Measurements from ENCODE around the gene GBA2.

Gene GBA2

GRCh38 chr9:35732185-35732799 is 16.7 kb downstream of the GBA2 start, which contains the start of the genes CREB3 and TLN1:
CREB3 (plus strand) TSS chr9:35732666; CDS start chr9:35732773, 107 bp downstream.
TLN1 (minus strand) TSS chr9:35732195; CDS start chr9:35725694, 6,501 bp downstream.
- H3K4me1 ChIP-seq (ENCODE audit: control insufficient read depth, insufficient read depth, low read length) = peaks cover 49% of the 10 kb centered on the region
- H3K9ac ChIP-seq (ENCODE audit: low read length) = peak within 1 kb of the TSS; percentile 77
- peak within 1 kb of the TSS; percentile 91 for H3K4me3 ChIP-seq (ENCODE audit: low read length)
- H3K9me3 ChIP-seq (ENCODE audit: control insufficient read depth, low read length) = no peaks in the 10 kb centered on the region
- peaks cover 10% of the 10 kb centered on the region for H3K36me3 ChIP-seq (ENCODE audit: control insufficient read depth, insufficient read depth, low read length)
- no peaks in the 10 kb centered on the region for H3K27me3 ChIP-seq (ENCODE audit: control insufficient read depth, insufficient read depth, low read length)

DNA sequence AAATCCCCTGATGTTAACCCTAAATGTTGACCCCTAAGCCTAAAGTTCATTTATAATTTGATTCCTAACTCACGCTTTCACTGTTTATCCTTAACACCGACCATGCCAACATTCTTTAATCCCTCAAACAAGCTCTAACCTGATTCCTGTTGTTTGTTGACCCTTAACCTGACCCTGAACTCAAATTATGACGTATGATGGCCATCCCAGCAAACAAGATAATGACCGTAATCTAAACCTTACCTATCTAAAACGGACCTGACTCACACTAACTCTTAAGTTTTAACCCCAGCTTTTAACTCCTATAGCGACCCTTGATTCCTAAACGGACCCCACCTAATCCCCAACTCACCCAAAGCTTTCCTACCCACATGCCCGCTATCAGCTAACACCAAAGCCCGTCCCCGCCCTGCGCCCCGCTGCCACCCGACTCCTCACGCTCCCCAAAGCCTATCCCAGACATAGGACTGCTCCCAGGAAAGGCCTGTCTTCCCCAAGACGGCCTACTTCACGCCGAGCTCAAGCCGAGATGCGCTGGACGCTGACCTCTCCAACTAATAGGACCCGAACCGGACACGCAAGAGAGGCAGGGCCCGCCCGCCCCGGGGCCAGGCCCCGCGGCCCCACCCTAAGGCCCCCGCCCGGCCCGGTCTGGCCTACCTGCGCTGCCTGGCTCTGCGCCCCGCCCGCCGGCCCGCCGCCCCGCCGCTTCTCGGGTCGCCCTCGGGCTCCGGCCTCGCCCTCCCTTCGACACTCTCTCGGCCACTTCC is 17.4 kb downstream of the GBA2 start:
- H3K4me3 ChIP-seq (ENCODE audit: low read length) = peak overlapping the region; percentile 52
- no peaks in the 10 kb centered on the region for H3K27me3 ChIP-seq (ENCODE audit: control insufficient read depth, insufficient read depth, low read length)
- H3K36me3 ChIP-seq (ENCODE audit: control insufficient read depth, insufficient read depth, low read length) = peaks cover 5% of the 10 kb centered on the region
- H3K4me1 ChIP-seq (ENCODE audit: control insufficient read depth, insufficient read depth, low read length) = peaks cover 54% of the 10 kb centered on the region
- H3K9ac ChIP-seq (ENCODE audit: low read length) = peak overlapping the region; percentile 77
- H3K9me3 ChIP-seq (ENCODE audit: control insufficient read depth, low read length) = no peaks in the 10 kb centered on the region

DNA sequence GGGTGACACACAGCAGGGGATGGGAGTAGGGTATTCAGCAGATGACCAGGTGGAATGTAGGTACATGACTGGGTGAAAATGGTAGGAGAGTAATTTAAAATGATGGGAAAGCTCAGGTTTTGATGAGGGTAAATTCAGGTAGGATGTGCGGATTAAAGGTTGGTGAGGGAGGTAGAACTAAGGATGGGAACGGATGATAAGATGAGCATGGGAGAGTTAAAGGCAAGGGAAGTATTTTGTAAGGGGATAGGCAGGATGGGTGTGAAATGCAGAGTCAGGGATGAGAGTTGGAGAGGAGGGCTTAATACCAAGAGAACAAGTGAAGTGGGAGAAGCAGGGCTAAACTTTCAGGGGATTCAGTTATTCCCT is 18.6 kb downstream of the GBA2 start:
- Histone ChIP-seq H3K4me3 (ENCODE audit: low read length) (peak overlapping the region; percentile 27), H3K9me3 (ENCODE audit: control insufficient read depth, low read length) (no peaks in the 10 kb centered on the region)

GRCh38 chr9:35729700-35730485 is 19.1 kb downstream of the GBA2 start:
- H3K4me1 ChIP-seq (ENCODE audit: control insufficient read depth, insufficient read depth, low read length) = peaks cover 58% of the 10 kb centered on the region
- peaks cover 6% of the 10 kb centered on the region for H3K36me3 ChIP-seq (ENCODE audit: control insufficient read depth, insufficient read depth, low read length)
- H3K4me3 ChIP-seq (ENCODE audit: low read length) = peak overlapping the region; percentile 27
- H3K27me3 ChIP-seq (ENCODE audit: control insufficient read depth, insufficient read depth, low read length) = no peaks in the 10 kb centered on the region
- H3K9me3 ChIP-seq (ENCODE audit: control insufficient read depth, low read length) = no peaks in the 10 kb centered on the region
- H3K9ac ChIP-seq (ENCODE audit: low read length) = peak overlapping the region; percentile 77

More for the DNA sequence above, 18.6 kb downstream of the GBA2 start:
- Histone ChIP-seq H3K36me3 (ENCODE audit: control insufficient read depth, insufficient read depth, low read length) (peaks cover 3% of the 10 kb centered on the region), H3K27me3 (ENCODE audit: control insufficient read depth, insufficient read depth, low read length) (no peaks in the 10 kb centered on the region), H3K4me1 (ENCODE audit: control insufficient read depth, insufficient read depth, low read length) (peaks cover 58% of the 10 kb centered on the region), H3K9ac (ENCODE audit: low read length) (peak overlapping the region; percentile 77)

GRCh38 chr9:35729101-35729500 is 19.9 kb downstream of the GBA2 start:
- Histone ChIP-seq H3K36me3 (ENCODE audit: control insufficient read depth, insufficient read depth, low read length) (peaks cover 14% of the 10 kb centered on the region), H3K9ac (ENCODE audit: low read length) (peak overlapping the region; percentile 8)

DNA sequence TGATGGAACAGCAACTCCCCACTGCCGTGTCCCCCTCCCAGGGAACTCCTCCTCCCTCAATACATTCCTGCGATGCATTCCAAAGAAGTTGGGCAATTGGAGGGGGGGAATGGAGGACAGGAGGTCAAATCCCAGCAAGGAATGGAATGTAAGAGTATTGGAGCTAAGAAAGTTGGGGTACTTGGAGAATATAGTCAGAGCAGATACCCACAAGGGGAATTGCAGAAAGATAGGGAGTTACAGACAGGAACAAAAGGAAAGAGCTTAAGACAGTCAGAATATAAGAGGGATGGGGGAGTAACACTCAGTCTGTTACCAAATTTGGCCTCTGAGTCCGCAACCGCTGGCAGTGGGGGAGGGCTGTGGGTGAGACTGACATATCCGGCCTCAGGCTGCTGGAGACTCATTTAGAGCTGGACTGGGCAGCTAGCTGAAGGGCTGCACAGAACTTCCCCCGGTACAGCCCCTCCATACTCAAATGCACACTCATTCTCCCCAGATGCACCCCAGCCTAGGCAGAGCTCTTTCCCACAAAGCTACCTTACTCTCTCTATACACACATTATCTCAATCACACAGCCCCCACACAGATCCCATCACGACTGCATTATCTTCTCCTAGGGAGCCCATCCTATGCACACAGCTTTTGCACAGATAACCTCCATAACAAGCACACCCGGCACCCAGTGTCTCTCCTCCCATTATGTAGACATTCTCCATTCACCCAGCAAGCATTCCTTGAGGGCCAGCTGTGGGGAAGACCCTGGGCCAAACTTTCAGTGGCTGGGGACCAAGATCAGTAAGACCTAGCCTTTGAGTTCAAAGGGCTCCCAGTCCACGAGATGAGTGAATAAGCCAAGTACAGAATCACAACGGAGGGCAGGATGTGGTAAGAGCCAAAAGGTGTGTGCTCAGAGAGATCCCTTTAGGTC is 20.7 kb downstream of the GBA2 start:
- Histone ChIP-seq H3K4me3 (ENCODE audit: low read length) (no peak overlapping the region), H3K36me3 (ENCODE audit: control insufficient read depth, insufficient read depth, low read length) (peaks cover 22% of the 10 kb centered on the region), H3K9ac (ENCODE audit: low read length) (peak overlapping the region; percentile 60), H3K9me3 (ENCODE audit: control insufficient read depth, low read length) (no peaks in the 10 kb centered on the region), H3K27me3 (ENCODE audit: control insufficient read depth, insufficient read depth, low read length) (no peaks in the 10 kb centered on the region), H3K4me1 (ENCODE audit: control insufficient read depth, insufficient read depth, low read length) (peaks cover 49% of the 10 kb centered on the region)

More at GRCh38 chr9:35729101-35729500, 19.9 kb downstream of the GBA2 start:
- H3K4me3 ChIP-seq (ENCODE audit: low read length) = no peak overlapping the region
- peaks cover 57% of the 10 kb centered on the region for H3K4me1 ChIP-seq (ENCODE audit: control insufficient read depth, insufficient read depth, low read length)
- no peaks in the 10 kb centered on the region for H3K9me3 ChIP-seq (ENCODE audit: control insufficient read depth, low read length)
- H3K27me3 ChIP-seq (ENCODE audit: control insufficient read depth, insufficient read depth, low read length) = no peaks in the 10 kb centered on the region

- Histone ChIP-seq H3K27me3 (ENCODE audit: control insufficient read depth, insufficient read depth, low read length) (no peaks in the 10 kb centered on the region), H3K4me1 (ENCODE audit: control insufficient read depth, insufficient read depth, low read length) (peaks cover 44% of the 10 kb centered on the region), H3K36me3 (ENCODE audit: control insufficient read depth, insufficient read depth, low read length) (peaks cover 24% of the 10 kb centered on the region), H3K4me3 (ENCODE audit: low read length) (no peak overlapping the region), H3K9me3 (ENCODE audit: control insufficient read depth, low read length) (no peaks in the 10 kb centered on the region), H3K9ac (ENCODE audit: low read length) (peak overlapping the region; percentile 60)
These were observed 21.4 kb downstream of the GBA2 start for GRCh38 chr9:35727676-35728040.

GRCh38 chr9:35726931-35727330 is 22.1 kb downstream of the GBA2 start:
- no peak overlapping the region for H3K4me3 ChIP-seq (ENCODE audit: low read length)
- no peaks in the 10 kb centered on the region for H3K27me3 ChIP-seq (ENCODE audit: control insufficient read depth, insufficient read depth, low read length)
- peaks cover 44% of the 10 kb centered on the region for H3K4me1 ChIP-seq (ENCODE audit: control insufficient read depth, insufficient read depth, low read length)
- H3K9me3 ChIP-seq (ENCODE audit: control insufficient read depth, low read length) = no peaks in the 10 kb centered on the region
- peaks cover 29% of the 10 kb centered on the region for H3K36me3 ChIP-seq (ENCODE audit: control insufficient read depth, insufficient read depth, low read length)
- peak overlapping the region; percentile 60 for H3K9ac ChIP-seq (ENCODE audit: low read length)

DNA sequence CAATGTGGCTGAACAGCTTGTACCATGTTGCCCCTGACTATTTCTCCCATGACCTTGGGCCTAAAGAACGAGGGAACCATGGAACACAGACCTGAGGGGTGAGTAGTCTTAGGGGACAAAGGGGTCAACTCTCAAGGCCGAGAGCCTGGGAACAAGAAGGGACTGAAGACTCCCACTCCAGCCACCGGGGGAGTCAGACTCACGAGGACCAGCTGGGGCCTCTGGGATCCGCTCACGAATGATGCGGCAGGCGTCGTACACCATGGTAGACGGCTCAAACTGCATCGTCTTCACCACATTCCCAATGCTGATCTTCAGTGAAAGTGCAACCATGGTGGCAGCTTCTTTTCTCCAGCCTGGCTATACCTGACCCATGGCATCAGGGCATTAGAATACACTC is 23.7 kb downstream of the GBA2 start:
- Histone ChIP-seq H3K9me3 (ENCODE audit: control insufficient read depth, low read length) (no peaks in the 10 kb centered on the region), H3K36me3 (ENCODE audit: control insufficient read depth, insufficient read depth, low read length) (peaks cover 43% of the 10 kb centered on the region), H3K27me3 (ENCODE audit: control insufficient read depth, insufficient read depth, low read length) (no peaks in the 10 kb centered on the region), H3K9ac (ENCODE audit: low read length) (no peak overlapping the region), H3K4me3 (ENCODE audit: low read length) (no peak overlapping the region), H3K4me1 (ENCODE audit: control insufficient read depth, insufficient read depth, low read length) (peaks cover 36% of the 10 kb centered on the region)

- Histone ChIP-seq H3K36me3 (ENCODE audit: control insufficient read depth, insufficient read depth, low read length) (peaks cover 58% of the 10 kb centered on the region), H3K27me3 (ENCODE audit: control insufficient read depth, insufficient read depth, low read length) (no peaks in the 10 kb centered on the region), H3K4me1 (ENCODE audit: control insufficient read depth, insufficient read depth, low read length) (peaks cover 22% of the 10 kb centered on the region), H3K9ac (ENCODE audit: low read length) (no peak overlapping the region), H3K9me3 (ENCODE audit: control insufficient read depth, low read length) (no peaks in the 10 kb centered on the region), H3K4me3 (ENCODE audit: low read length) (no peak overlapping the region)
These were observed 25.1 kb downstream of the GBA2 start for GRCh38 chr9:35723908-35724307.

DNA sequence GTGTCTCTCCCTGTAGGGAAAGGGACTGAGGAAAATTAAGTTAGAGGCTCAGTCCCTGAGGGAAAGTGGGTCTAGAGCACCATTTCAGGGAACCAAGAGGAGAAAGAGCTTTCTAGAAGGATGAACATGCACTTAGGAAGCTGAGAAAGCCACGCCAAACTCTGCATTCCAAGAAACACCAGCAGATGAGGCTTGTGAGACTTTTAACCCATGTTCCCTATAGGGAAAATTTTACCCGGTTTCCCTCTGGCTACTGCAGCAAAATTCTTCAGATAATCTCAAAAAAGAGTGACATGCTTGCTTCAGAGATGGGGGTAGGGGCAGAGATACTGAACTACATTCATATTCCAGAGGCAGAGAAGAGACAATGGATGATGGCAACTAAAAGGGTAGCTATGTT is 25.6 kb downstream of the GBA2 start:
- Histone ChIP-seq H3K27me3 (ENCODE audit: control insufficient read depth, insufficient read depth, low read length) (no peaks in the 10 kb centered on the region), H3K9me3 (ENCODE audit: control insufficient read depth, low read length) (no peaks in the 10 kb centered on the region), H3K36me3 (ENCODE audit: control insufficient read depth, insufficient read depth, low read length) (peaks cover 62% of the 10 kb centered on the region), H3K9ac (ENCODE audit: low read length) (no peak overlapping the region), H3K4me1 (ENCODE audit: control insufficient read depth, insufficient read depth, low read length) (peaks cover 19% of the 10 kb centered on the region), H3K4me3 (ENCODE audit: low read length) (no peak overlapping the region)
